DOHH2 (cell line): ENCODE results near the gene NME3.

Experiments used
- H3F3A ChIP-seq: fragments of 200-600 bp; sonication (generic), shearing (Covaris generic); 2 replicates; pipeline ENCODE4 v1.6.0; 2016; ENCODE audit warnings: antibody characterized with exemption, mild to moderate bottlenecking; ENCODE audit not compliant: control insufficient read depth, insufficient read depth
- H3K27ac ChIP-seq: fragments of 200-600 bp; sonication (generic); 2 replicates; pipeline ENCODE4 v1.5.1; 2014; ENCODE audit warnings: low read depth, mild to moderate bottlenecking, low read length, moderate library complexity
- H3K27me3 ChIP-seq: fragments of 200-600 bp; sonication (generic); 2 replicates; pipeline ENCODE4 v1.6.1; 2014; ENCODE audit warnings: mild to moderate bottlenecking, low read length, mixed read lengths; ENCODE audit not compliant: control insufficient read depth
- H3K36me3 ChIP-seq: fragments of 200-600 bp; sonication (generic); 2 replicates; pipeline ENCODE4 v1.6.1; 2014; ENCODE audit warnings: mild to moderate bottlenecking, low read length, moderate library complexity, mixed read lengths; ENCODE audit not compliant: control insufficient read depth
- H3K4me1 ChIP-seq: fragments of 200-600 bp; sonication (generic); 2 replicates; pipeline ENCODE4 v1.6.1; 2014; ENCODE audit warnings: mild to moderate bottlenecking, low read length, mixed read lengths; ENCODE audit not compliant: control insufficient read depth
- H3K4me2 ChIP-seq: fragments of 200-600 bp; sonication (generic); 2 replicates; pipeline ENCODE4 v1.6.0; 2014; ENCODE audit warnings: mild to moderate bottlenecking, low read length, moderate library complexity
- H3K4me3 ChIP-seq: fragments of 200-600 bp; sonication (generic); 2 replicates; pipeline ENCODE4 v1.5.1; 2014; ENCODE audit warnings: mild to moderate bottlenecking, low read length, mixed read lengths
- H3K79me2 ChIP-seq: fragments of 200-600 bp; sonication (generic); 2 replicates; pipeline ENCODE4 v1.6.1; 2014; ENCODE audit warnings: mild to moderate bottlenecking, low read length, mixed read lengths; ENCODE audit not compliant: control insufficient read depth
- H3K9me2 ChIP-seq: fragments of 200-600 bp; sonication (generic); replicated peaks from 2 replicates; pipeline ENCODE4 v1.6.1; 2014; ENCODE audit warnings: mild to moderate bottlenecking, low read length, mixed read lengths; ENCODE audit not compliant: control insufficient read depth
- H3K9me3 ChIP-seq: fragments of 200-600 bp; sonication (generic); 2 replicates; pipeline ENCODE4 v1.6.1; 2014; ENCODE audit warnings: antibody characterized with exemption, low read length, mixed read lengths; ENCODE audit not compliant: control insufficient read depth, insufficient read depth
- H4K20me1 ChIP-seq: fragments of 200-600 bp; sonication (generic); 2 replicates; pipeline ENCODE4 v1.6.0; 2014; ENCODE audit warnings: low read depth, mild to moderate bottlenecking, antibody characterized with exemption, low read length, moderate library complexity; ENCODE audit not compliant: control insufficient read depth, insufficient read depth
- CTCF ChIP-seq: fragments of 200-600 bp; sonication (generic); IDR thresholded peaks from one replicate; pipeline ENCODE4 v1.5.1; 2014; ENCODE audit warnings: antibody characterized with exemption, mild to moderate bottlenecking, low read depth, low read length; ENCODE audit not compliant: poor library complexity, severe bottlenecking
- EZH2phosphoT487 ChIP-seq: fragments of 200-600 bp; sonication (generic); IDR thresholded peaks from 2 replicates; pipeline ENCODE4 v1.6.1; 2017; ENCODE audit warnings: borderline replicate concordance, mild to moderate bottlenecking, antibody characterized with exemption, low read length, moderate library complexity, mixed read lengths

Gene NME3

DNA sequence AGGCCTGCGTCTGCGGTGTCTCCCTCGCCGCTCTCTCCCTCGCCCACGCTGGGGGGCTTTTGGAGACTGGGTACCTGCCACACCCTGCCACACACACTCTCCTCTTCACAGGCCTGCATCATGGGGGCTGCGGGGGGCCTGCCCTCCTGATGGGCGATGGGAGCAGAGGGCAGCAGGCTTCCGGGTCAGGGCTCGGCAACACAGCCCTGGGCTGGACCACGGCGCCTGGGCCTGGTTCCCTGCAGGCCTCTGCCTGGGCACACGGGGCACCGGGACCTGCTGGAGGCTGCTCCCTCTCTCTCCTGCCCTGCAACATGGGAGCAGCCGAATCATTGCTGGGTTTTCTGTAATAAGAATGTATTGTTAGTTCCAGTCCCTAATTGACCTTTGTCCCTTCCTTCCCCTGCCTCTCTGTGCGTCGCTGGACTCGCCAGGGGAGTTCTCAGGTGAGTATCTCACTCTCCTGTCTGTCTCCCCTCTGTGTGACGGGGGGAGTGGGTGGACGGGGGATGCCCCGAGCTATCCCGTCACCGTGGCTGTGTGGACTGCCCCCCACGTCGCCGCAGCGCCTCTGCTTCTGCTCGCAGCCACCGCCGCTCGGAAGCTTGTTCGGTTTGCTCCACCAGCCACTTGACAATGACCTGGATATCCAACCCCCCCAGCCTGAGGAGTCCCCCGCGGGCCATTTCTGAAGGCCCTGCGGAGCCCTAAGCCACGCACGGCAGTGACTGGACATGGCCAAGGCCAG lies 13.5 kb downstream of the NME3 start:
- no peak for TF ChIP-seq EZH2phosphoT487
- TF ChIP-seq CTCF, result no peak
- Histone ChIP-seq H3K27ac (no peak overlapping the region), H3K9me3 (no peaks in the 10 kb centered on the region), H3K27me3 (no peaks in the 10 kb centered on the region), H3K4me2 (no peak overlapping the region), H3K4me3 (no peak overlapping the region), H3K36me3 (peaks cover 42% of the 10 kb centered on the region), H4K20me1 (no peaks in the 10 kb centered on the region), H3K4me1 (no peaks in the 10 kb centered on the region), H3K79me2 (no peaks in the 10 kb centered on the region), H3F3A (no peaks in the 10 kb centered on the region), H3K9me2 (no peaks in the 10 kb centered on the region)

- Histone ChIP-seq H3K27ac (no peak overlapping the region), H3K36me3 (peaks cover 36% of the 10 kb centered on the region), H3F3A (no peaks in the 10 kb centered on the region), H3K9me3 (no peaks in the 10 kb centered on the region), H3K4me3 (no peak overlapping the region), H4K20me1 (no peaks in the 10 kb centered on the region), H3K79me2 (no peaks in the 10 kb centered on the region), H3K9me2 (no peaks in the 10 kb centered on the region), H3K4me2 (no peak overlapping the region), H3K4me1 (no peaks in the 10 kb centered on the region), H3K27me3 (no peaks in the 10 kb centered on the region)
- no peak for TF ChIP-seq EZH2phosphoT487
- TF ChIP-seq CTCF, result no peak
Measured at GRCh38 chr16:1754204-1754603, 17.1 kb downstream of the NME3 start.

DNA sequence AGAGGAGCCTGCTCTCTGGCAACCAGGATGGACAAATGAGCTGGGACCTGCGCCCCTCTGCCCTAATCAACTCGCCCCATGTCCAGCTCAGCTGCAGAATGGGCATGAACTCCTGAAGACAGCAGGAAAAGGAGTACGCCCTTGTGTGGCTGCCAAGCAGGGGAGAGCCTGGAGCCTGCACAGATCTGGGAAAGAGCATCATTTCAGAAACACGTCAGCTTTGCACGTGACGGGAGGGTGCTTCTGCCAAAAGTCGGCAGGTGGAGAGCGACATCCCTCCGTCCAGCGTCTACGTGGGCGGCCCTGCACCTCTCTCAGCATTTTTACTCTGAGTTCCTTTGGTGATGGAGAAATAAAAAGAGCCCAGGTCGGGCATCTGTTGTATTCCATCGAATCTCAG lies 18.5 kb downstream of the NME3 start:
- Histone ChIP-seq H3F3A (no peaks in the 10 kb centered on the region), H3K4me3 (no peak overlapping the region)

More for the DNA sequence above, 18.5 kb downstream of the NME3 start:
- Histone ChIP-seq H3K4me1 (no peaks in the 10 kb centered on the region), H3K36me3 (peaks cover 50% of the 10 kb centered on the region), H4K20me1 (no peaks in the 10 kb centered on the region), H3K27ac (no peak overlapping the region), H3K4me2 (no peak overlapping the region), H3K9me2 (no peaks in the 10 kb centered on the region), H3K27me3 (no peaks in the 10 kb centered on the region), H3K9me3 (no peaks in the 10 kb centered on the region), H3K79me2 (no peaks in the 10 kb centered on the region)
- TF ChIP-seq EZH2phosphoT487 (no peak), CTCF (no peak)
